NCI-H1417 (cell line): ENCODE measurements around the gene GJC2.

Experiments
- DNase-seq, 3 experiments: peaks; one replicate each; lab custom pipeline; 2025; lab: John Stamatoyannopoulos, UW

GJC2 gene

GRCh38 chr1:228145463-228146416, 4.0 kb upstream of the GJC2 start:
- DNase-seq, result no peak

DNA sequence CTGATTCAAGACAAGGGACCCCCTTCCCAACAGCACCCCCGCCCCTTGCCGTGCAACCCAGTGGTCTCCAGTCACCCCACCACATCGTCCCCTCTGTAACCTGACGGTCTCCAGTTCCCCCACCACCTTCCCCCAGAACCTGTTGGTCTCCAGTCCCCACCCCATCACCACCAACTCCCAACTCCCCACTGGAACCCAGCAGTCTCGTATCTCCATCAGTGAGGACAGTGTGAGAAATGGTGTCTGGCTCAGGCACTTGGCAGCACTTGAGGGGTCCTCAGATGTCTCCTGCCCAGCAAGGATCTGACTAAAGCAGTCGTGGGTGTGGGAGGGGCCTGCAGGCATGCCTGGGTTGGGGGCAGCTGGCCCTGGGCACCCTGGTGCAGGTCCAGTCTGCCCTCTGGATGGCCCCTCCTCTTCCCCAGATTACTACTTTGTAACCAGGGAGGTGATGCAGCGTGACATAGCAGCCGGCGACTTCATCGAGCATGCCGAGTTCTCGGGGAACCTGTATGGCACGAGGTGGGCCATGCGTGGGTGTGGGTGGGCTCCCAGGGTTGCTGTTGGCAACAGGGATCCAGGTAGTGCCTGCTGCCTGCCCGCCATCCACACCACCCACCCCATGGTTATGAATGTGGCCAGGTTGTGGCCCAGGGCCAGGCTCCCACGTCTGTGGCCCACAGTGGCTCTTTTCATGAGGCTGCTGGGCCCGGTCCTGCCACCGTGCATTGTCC, 3.1 kb upstream of the GJC2 start:
- no peak for DNase-seq

GRCh38 chr1:228147151-228147693, 2.5 kb upstream of the GJC2 start:
- DNase-seq, result no peak

- DNase-seq, result no peak
These were observed 2.0 kb upstream of the GJC2 start for GRCh38 chr1:228147768-228148167.

GRCh38 chr1:228148196-228148861, 1.4 kb upstream of the GJC2 start:
- DNase-seq, result no peak

- no peak for DNase-seq
These were observed 760 bp upstream of the GJC2 start for GRCh38 chr1:228148935-228149405.

GRCh38 chr1:228150120-228150460, 360 bp downstream of the GJC2 start:
- no peak for DNase-seq

DNA sequence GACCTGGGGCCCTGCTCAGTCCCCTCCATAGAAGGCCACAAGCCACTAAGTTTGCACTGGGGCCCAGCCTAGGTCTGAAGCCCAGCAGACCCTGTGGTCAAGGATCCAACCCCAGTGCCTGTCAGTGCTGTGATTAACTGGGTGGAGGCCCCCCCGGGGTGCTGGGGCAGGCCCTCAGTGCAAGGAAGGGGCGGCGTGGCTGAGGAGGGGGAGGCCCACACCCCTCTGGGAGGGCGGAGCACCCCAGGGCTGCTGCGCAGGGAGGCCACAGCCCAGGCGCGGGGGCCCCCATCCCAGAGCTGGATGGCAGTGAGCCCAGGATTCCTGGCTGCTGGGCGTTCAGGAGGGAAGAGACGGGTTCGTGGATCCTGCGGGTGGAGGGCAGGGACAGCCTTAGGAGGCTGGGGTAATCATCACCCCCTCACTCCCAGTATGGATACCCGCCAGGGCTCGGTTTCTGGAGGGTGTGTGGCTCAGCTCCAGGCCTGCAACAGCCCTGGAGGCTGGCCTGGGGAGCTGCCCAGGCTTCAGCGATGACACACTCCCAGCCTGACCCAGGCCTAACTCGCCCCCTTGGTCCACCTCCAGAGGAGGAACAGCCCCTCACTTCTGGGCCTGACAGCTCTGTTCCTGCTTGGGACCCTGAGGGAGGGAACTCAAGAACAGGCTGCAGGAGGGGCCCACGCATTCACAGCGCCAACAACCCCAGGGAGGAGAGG, 890 bp downstream of the GJC2 start:
- DNase-seq, result no peak

- DNase-seq, result no peak
These were observed 1.6 kb downstream of the GJC2 start for GRCh38 chr1:228151180-228151925.

DNA sequence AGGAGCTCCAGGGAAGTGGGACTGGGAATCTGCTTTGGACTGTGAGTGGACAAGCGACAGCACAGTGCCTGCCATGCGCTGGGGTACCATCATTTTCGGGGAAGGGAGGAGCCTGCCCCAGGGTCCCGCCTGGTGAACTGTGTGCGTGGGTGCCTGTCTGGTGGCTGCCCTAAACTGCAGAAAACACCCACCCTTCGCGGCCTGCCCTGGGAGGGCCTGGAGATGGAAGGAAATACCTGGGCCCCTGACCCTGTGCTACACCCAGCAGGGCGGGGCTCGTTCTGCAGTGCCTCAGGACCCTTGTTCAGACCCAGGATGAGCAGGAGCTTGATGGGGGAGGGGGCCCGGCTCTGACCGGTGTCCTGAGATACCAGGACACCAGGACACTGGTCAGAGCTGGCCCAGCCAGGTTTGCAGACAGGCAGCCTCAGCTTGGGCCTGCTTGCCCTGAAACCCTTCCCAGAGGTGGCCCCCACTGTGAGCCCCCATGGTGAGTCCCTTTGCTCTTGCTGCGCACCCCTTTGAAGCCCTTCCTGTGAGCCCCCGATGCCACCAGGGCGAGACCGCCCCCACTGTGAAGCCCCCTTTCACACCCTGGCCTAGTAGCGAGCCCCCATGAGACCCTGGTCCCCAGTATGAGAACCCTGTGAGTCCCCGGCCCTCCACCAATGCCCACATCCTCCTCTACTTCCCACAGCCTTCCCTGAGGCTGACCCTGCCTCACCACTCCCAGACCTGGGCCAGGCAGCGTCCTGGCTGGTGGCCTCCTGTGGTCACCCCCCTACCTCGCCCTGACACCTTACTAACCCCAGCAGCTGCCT, 2.6 kb downstream of the GJC2 start:
- DNase-seq, result no peak

GRCh38 chr1:228152918-228153258, 3.2 kb downstream of the GJC2 start:
- no peak for DNase-seq

- DNase-seq, result no peak
These were observed 4.4 kb downstream of the GJC2 start for GRCh38 chr1:228154021-228154669.

GRCh38 chr1:228154670-228155571, 5.2 kb downstream of the GJC2 start:
- peak in 2 of 3 experiments; percentile 86 to 92 for DNase-seq

DNA sequence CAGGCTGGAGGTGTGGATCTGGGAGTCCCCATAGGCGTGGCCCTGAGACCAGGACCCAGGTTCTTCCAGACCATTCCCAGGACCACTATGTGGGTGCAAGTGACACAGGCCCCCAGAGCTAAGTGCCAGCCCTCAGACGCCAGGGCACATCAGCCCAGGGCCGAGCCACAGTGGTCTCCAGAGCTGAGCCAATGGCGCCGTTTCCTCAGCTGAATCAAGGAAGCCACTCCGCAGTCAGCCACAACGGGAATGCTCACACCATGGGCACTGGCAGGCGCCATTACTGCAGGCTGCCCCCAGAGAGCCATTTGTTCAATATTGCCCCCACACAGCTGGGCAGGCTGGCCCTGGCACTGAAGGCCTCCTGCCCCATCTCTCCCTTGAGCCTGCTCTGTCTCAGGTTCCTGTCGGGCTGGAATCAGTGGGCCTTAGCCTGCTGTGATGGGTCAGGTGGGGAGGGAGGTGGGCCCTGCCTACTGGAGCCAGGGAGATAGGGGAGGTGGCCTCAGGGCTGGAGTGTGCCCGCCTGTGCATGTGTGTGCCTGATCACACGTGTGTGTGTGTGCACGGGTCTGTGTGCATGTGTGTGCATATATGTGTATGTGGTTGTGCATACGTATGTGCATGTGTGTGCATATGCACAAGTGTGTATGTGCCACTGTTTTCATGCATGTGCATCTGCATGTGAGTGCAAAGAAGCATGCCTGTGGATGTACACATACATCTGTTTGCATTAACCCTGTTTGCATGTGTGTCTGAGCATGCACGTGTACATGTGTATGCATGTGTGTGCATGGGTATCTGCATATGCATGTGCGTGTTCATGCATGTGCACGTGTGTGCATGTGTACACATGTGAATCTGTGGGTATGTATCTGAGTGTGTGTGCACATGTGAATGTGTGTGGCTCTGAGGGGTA, 6.1 kb downstream of the GJC2 start:
- no peak for DNase-seq

- DNase-seq, result no peak
These were observed 6.8 kb downstream of the GJC2 start for GRCh38 chr1:228156515-228156881.

DNA sequence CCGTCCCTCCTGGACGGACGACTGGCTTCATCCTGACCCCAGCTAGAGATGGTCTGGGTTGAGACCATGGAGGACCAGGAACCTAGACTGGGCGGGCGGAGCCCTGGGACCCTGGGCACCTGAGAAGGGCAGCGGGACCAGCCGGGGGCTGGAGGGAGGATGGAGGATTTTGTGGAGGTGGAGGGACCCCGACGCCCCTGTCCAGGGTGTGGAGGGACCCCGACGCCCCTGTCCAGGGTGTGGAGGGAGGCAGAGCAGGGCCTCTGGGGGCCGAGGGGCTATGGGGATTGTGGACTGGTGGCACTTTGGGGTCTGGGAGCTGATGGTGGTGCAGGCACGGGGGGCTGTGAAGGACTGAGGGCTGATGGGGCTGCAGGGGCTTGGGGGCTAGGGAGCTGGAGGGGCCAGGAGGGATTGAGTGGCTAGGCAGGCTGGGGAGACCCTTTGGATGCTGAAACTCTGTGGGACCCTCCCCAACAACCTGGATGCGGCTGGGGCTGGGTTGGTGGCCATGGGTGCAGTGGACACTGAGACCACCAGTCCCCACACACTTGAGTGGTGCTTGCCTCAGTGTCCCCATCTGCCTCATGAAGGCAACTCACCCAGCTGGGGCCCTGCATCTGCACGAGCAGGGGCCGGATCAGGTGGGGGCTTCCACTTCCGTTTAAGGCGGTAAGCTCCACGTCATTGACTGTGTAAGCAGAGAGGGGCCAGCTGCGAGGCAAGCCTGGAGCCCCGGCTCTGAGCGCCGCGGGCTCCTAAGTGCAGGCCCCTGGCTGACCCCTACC, 7.4 kb downstream of the GJC2 start:
- no peak for DNase-seq

DNA sequence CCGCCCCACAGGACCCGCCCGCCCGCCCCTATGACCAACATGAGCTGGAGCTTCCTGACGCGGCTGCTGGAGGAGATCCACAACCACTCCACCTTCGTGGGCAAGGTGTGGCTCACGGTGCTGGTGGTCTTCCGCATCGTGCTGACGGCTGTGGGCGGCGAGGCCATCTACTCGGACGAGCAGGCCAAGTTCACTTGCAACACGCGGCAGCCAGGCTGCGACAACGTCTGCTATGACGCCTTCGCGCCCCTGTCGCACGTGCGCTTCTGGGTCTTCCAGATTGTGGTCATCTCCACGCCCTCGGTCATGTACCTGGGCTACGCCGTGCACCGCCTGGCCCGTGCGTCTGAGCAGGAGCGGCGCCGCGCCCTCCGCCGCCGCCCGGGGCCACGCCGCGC, 8.0 kb downstream of the GJC2 start:
- DNase-seq, result no peak
